Hepatocyte (in vitro differentiated cells): ENCODE data around the gene PRKCI. TPM values are rescaled to one million over a fixed set of nuclear protein-coding genes. Genes with fewer than 3 reads are reported as not detected.
"Not testable (repeated sequence)": the region's sequence is repeated elsewhere in the genome, so short reads cannot be mapped to it uniquely, and the experiment has no call there.

Source experiments
- DNase-seq: peaks from one replicate; pipeline ENCODE4 v3.0.0-alpha.2; 2016; ENCODE audit warnings: low spot score
- H2AFZ ChIP-seq: fragments of 200-600 bp; sonication (generic); 2 replicates; pipeline ENCODE4 v1.6.0; 2016; ENCODE audit warnings: antibody characterized with exemption, mild to moderate bottlenecking
- H3K27ac ChIP-seq: fragments of 200-600 bp; sonication (generic); 2 replicates; pipeline ENCODE4 v1.5.1; 2016; ENCODE audit warnings: mild to moderate bottlenecking
- H3K27me3 ChIP-seq: fragments of 200-600 bp; sonication (generic); 2 replicates; pipeline ENCODE4 v1.6.1; 2016
- H3K36me3 ChIP-seq: fragments of 200-600 bp; sonication (generic); replicated peaks from 2 replicates; pipeline ENCODE4 v1.5.1; 2016; ENCODE audit warnings: low read depth; ENCODE audit not compliant: insufficient read depth
- H3K4me1 ChIP-seq: fragments of 200-600 bp; sonication (generic); 2 replicates; pipeline ENCODE4 v1.5.1; 2016; ENCODE audit warnings: mild to moderate bottlenecking, moderate library complexity; ENCODE audit not compliant: insufficient read depth
- H3K4me2 ChIP-seq: fragments of 200-600 bp; sonication (generic); 2 replicates; pipeline ENCODE4 v1.6.0; 2016
- H3K4me3 ChIP-seq: fragments of 200-600 bp; sonication (generic); 2 replicates; pipeline ENCODE4 v1.5.1; 2016; ENCODE audit warnings: mild to moderate bottlenecking
- H3K79me2 ChIP-seq: fragments of 200-600 bp; sonication (generic); 2 replicates; pipeline ENCODE4 v1.6.0; 2017; ENCODE audit warnings: mild to moderate bottlenecking
- H3K9me2 ChIP-seq: fragments of 200-600 bp; sonication (generic); replicated peaks from 2 replicates; pipeline ENCODE4 v1.6.0; 2017; ENCODE audit warnings: mild to moderate bottlenecking; ENCODE audit not compliant: insufficient read depth
- H3K9me3 ChIP-seq: fragments of 200-600 bp; sonication (generic); 2 replicates; pipeline ENCODE4 v1.5.1; 2016; ENCODE audit warnings: low read depth, mild to moderate bottlenecking
- H4K20me1 ChIP-seq: fragments of 200-600 bp; sonication (generic); 2 replicates; pipeline ENCODE4 v1.6.0; 2016; ENCODE audit warnings: mild to moderate bottlenecking; ENCODE audit not compliant: insufficient read depth, poor library complexity, severe bottlenecking
- CTCF ChIP-seq: fragments of 200-600 bp; sonication (generic); IDR thresholded peaks from 2 replicates; pipeline ENCODE4 v1.5.1; 2016; ENCODE audit warnings: antibody characterized with exemption, mild to moderate bottlenecking; ENCODE audit not compliant: poor library complexity
- EZH2 ChIP-seq: fragments of 200-600 bp; sonication (generic); IDR thresholded peaks from 2 replicates; pipeline ENCODE4 v1.6.1; 2016; ENCODE audit warnings: antibody characterized with exemption, mild to moderate bottlenecking, borderline replicate concordance
- EZH2phosphoT487 ChIP-seq: fragments of 200-600 bp; sonication (generic); IDR thresholded peaks from one replicate; pipeline ENCODE4 v1.6.1; 2018; ENCODE audit warnings: antibody characterized with exemption, mild to moderate bottlenecking, low read depth, moderate library complexity; ENCODE audit not compliant: unreplicated experiment, severe bottlenecking
- WGBS: methylation state at CpG from one replicate; pipeline ENCODE4 v1.1.6; 2016; ENCODE audit warnings: low lambda C conversion rate; ENCODE audit errors: missing lambda C conversion rate; 5-methylcytosine and 5-hydroxymethylcytosine counted together
- polyA plus RNA-seq: library from polyadenylated mRNA; unstranded; fragments of >200 nt; fragmentation: Nextera tagmentation; extraction: Ambion mirVana; gene quantifications from 2 replicates; pipeline ENCODE4 v1.2.1, GENCODE V29; 2016
- total RNA-seq: library from RNA; depleted of rRNA; stranded (reverse); fragments of >200 nt; gene quantifications from 2 replicates; pipeline ENCODE4 v1.2.3, GENCODE V29; 2014

The PRKCI gene
- total and polyA plus RNA-seq, 2 experiments from 2014 or later = 28.6 to 47.3 TPM

- Histone ChIP-seq H3K9me2 (no peaks in the 10 kb centered on the region), H2AFZ (no peak overlapping the region), H3K4me2 (peak overlapping the region; percentile 65), H3K27me3 (no peaks in the 10 kb centered on the region), H3K4me3 (no peak overlapping the region), H3K79me2 (peaks cover 5% of the 10 kb centered on the region), H4K20me1 (no peaks in the 10 kb centered on the region), H3K9me3 (no peaks in the 10 kb centered on the region), H3K27ac (peak overlapping the region; percentile 55), H3K4me1 (no peaks in the 10 kb centered on the region), H3K36me3 (no peaks in the 10 kb centered on the region)
- peak; percentile 49 for DNase-seq
- no peak for TF ChIP-seq EZH2
- TF ChIP-seq EZH2phosphoT487 = no peak
- TF ChIP-seq CTCF = no peak
- WGBS = 75% methylated on average over 11 of the region's 11 CpGs
Measured at GRCh38 chr3:170270282-170270881, 48.2 kb downstream of the PRKCI start.

- WGBS = 94% methylated on average over 2 of the region's 2 CpGs
- no peaks in the 10 kb centered on the region for H3K27me3 ChIP-seq
- no peaks in the 10 kb centered on the region for H3K9me3 ChIP-seq
- DNase-seq = no peak
- TF ChIP-seq CTCF = no peak
- TF ChIP-seq EZH2 = no peak
- TF ChIP-seq EZH2phosphoT487 = no peak
- no peaks in the 10 kb centered on the region for H3K9me2 ChIP-seq
- H3K4me3 ChIP-seq = no peak overlapping the region
- H3K36me3 ChIP-seq = no peaks in the 10 kb centered on the region
- H3K27ac ChIP-seq = no peak overlapping the region
- H4K20me1 ChIP-seq = no peaks in the 10 kb centered on the region
- no peak overlapping the region for H2AFZ ChIP-seq
- no peak overlapping the region for H3K4me2 ChIP-seq
- H3K4me1 ChIP-seq = peaks cover 5% of the 10 kb centered on the region
- no peaks in the 10 kb centered on the region for H3K79me2 ChIP-seq
Measured at GRCh38 chr3:170274641-170275040, 52.4 kb downstream of the PRKCI start.

GRCh38 chr3:170275832-170276231 lies 53.6 kb downstream of the PRKCI start:
- no peaks in the 10 kb centered on the region for H3K36me3 ChIP-seq
- H3K9me2 ChIP-seq = no peaks in the 10 kb centered on the region
- no peak for DNase-seq

GRCh38 chr3:170277311-170277710 lies 55.1 kb downstream of the PRKCI start:
- peak overlapping the region; percentile 60 for H3K4me2 ChIP-seq
- H3K4me1 ChIP-seq, DNase-seq, H2AFZ ChIP-seq, H3K9me3 ChIP-seq, H3K79me2 ChIP-seq, H3K36me3 ChIP-seq, H3K4me3 ChIP-seq, H4K20me1 ChIP-seq, H3K9me2 ChIP-seq, H3K27me3 ChIP-seq, H3K27ac ChIP-seq: not testable (repeated sequence)
- 99% methylated on average over 10 of the region's 10 CpGs for WGBS

More at GRCh38 chr3:170275832-170276231, 53.6 kb downstream of the PRKCI start:
- Histone ChIP-seq H3K4me3 (no peak overlapping the region), H3K4me1 (peaks cover 5% of the 10 kb centered on the region), H3K79me2 (no peaks in the 10 kb centered on the region), H3K9me3 (no peaks in the 10 kb centered on the region), H3K27ac (no peak overlapping the region), H3K27me3 (no peaks in the 10 kb centered on the region), H4K20me1 (no peaks in the 10 kb centered on the region), H3K4me2 (no peak overlapping the region), H2AFZ (no peak overlapping the region)
- WGBS = 93% methylated on average over 3 of the region's 3 CpGs
- TF ChIP-seq EZH2phosphoT487 (no peak), CTCF (no peak), EZH2 (no peak)
